KMS-11 (cell line): ENCODE data around the gene PDE8A.

Experiments
- H2AFZ ChIP-seq: fragments of 200-600 bp; sonication (generic); 2 replicates; pipeline ENCODE4 v1.6.1; 2016; ENCODE audit warnings: antibody characterized with exemption, mixed run types, low read depth
- H3K27ac ChIP-seq: fragments of 200-600 bp; sonication (generic); 2 replicates; pipeline ENCODE4 v1.6.1; 2016; ENCODE audit warnings: mild to moderate bottlenecking, mixed run types
- H3K27me3 ChIP-seq: fragments of 200-600 bp; sonication (generic); 2 replicates; pipeline ENCODE4 v1.6.1; 2017; ENCODE audit warnings: mild to moderate bottlenecking, low read depth, mixed run types, moderate library complexity; ENCODE audit not compliant: insufficient read depth
- H3K36me3 ChIP-seq: fragments of 200-600 bp; sonication (generic); 2 replicates; pipeline ENCODE4 v1.6.1; 2017; ENCODE audit warnings: mild to moderate bottlenecking, mixed run types; ENCODE audit not compliant: insufficient read depth
- H3K4me1 ChIP-seq: fragments of 200-600 bp; sonication (generic); 2 replicates; pipeline ENCODE4 v1.6.1; 2016; ENCODE audit warnings: mild to moderate bottlenecking, low read depth, mixed run types; ENCODE audit not compliant: poor library complexity, severe bottlenecking
- H3K4me2 ChIP-seq: fragments of 200-600 bp; sonication (generic); 2 replicates; pipeline ENCODE4 v1.7.0; 2016; ENCODE audit warnings: mild to moderate bottlenecking, mixed run types
- H3K4me3 ChIP-seq: fragments of 200-600 bp; sonication (generic); IDR thresholded peaks from 2 replicates; pipeline ENCODE4 v1.6.1; 2017; ENCODE audit warnings: low read depth, low read length, mixed read lengths; ENCODE audit not compliant: insufficient read depth
- H3K79me2 ChIP-seq: fragments of 200-600 bp; sonication (generic); 2 replicates; pipeline ENCODE4 v1.6.1; 2016; ENCODE audit warnings: low read depth, mixed run types; ENCODE audit not compliant: insufficient read depth
- H3K9ac ChIP-seq: fragments of 200-600 bp; sonication (generic); 2 replicates; pipeline ENCODE4 v1.6.1; 2016; ENCODE audit warnings: mild to moderate bottlenecking, mixed run types
- H4K20me1 ChIP-seq: fragments of 200-600 bp; sonication (generic); 2 replicates; pipeline ENCODE4 v1.6.1; 2016; ENCODE audit warnings: mild to moderate bottlenecking, mixed run types; ENCODE audit not compliant: insufficient read depth
- TF ChIP-seq, protein P1 (sequence below): fragments of 200-600 bp; sonication (generic); conservative IDR thresholded peaks from 2 replicates; pipeline ENCODE4 v1.6.1; 2017; ENCODE audit warnings: low read depth, mild to moderate bottlenecking, antibody characterized with exemption, low read length, moderate library complexity, mixed read lengths

The PDE8A gene

DNA sequence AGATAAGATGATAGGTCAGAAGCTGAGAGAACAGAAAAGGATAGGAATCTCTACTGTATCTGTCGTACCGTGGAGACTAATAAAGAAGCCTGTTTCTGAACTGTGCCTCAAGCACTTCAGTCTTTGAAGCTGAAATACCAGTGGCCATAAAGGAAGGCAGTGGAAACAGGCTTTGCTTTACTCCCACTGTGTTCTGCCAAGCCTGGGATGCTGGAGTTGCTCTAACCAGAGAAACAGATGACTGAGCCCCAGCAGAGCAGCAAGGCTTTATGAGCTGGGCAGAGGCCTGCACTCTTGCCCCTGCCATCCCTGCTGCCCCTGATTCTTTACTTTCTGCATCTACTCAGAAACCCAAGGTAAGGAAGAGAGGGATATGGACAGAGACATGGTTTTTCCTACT, 89.4 kb downstream of the PDE8A start:
- no peaks in the 10 kb centered on the region for H3K36me3 ChIP-seq
- TF ChIP-seq, protein P1, sequence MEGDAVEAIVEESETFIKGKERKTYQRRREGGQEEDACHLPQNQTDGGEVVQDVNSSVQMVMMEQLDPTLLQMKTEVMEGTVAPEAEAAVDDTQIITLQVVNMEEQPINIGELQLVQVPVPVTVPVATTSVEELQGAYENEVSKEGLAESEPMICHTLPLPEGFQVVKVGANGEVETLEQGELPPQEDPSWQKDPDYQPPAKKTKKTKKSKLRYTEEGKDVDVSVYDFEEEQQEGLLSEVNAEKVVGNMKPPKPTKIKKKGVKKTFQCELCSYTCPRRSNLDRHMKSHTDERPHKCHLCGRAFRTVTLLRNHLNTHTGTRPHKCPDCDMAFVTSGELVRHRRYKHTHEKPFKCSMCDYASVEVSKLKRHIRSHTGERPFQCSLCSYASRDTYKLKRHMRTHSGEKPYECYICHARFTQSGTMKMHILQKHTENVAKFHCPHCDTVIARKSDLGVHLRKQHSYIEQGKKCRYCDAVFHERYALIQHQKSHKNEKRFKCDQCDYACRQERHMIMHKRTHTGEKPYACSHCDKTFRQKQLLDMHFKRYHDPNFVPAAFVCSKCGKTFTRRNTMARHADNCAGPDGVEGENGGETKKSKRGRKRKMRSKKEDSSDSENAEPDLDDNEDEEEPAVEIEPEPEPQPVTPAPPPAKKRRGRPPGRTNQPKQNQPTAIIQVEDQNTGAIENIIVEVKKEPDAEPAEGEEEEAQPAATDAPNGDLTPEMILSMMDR = no peak
- H3K9ac ChIP-seq = no peak overlapping the region
- no peaks in the 10 kb centered on the region for H3K79me2 ChIP-seq
- no peak overlapping the region for H3K27ac ChIP-seq
- no peak overlapping the region for H2AFZ ChIP-seq
- no peak overlapping the region for H3K4me2 ChIP-seq
- H3K27me3 ChIP-seq = no peaks in the 10 kb centered on the region
- H4K20me1 ChIP-seq = no peaks in the 10 kb centered on the region
- no peaks in the 10 kb centered on the region for H3K4me1 ChIP-seq
- no peak overlapping the region for H3K4me3 ChIP-seq

DNA sequence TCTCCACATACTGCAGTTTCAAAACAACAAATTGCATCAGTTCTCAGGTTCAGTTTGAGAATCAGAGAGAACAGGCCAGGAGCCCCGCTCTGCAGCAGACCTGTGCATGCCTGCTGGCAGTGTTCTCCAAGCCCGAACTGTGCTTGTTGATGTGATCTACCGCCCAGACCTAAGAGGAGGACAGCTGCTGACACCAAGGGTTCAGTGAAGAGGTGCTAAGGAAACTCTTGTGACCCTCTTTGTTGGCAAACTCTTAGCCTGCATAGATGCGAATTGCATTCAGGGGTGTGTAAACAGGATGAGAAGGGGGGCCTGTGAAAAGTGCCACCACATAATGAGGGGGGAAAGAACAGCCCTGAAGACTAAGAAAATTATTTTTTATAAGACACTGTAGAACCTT, 89.8 kb downstream of the PDE8A start:
- Histone ChIP-seq H3K27me3 (no peaks in the 10 kb centered on the region), H3K4me2 (no peak overlapping the region), H3K4me1 (no peaks in the 10 kb centered on the region), H4K20me1 (no peaks in the 10 kb centered on the region), H3K79me2 (no peaks in the 10 kb centered on the region), H3K9ac (no peak overlapping the region), H3K4me3 (no peak overlapping the region), H2AFZ (no peak overlapping the region), H3K36me3 (no peaks in the 10 kb centered on the region; the same call in 1 of the 2 replicates), H3K27ac (no peak overlapping the region)
- TF ChIP-seq, protein P1 = no peak

DNA sequence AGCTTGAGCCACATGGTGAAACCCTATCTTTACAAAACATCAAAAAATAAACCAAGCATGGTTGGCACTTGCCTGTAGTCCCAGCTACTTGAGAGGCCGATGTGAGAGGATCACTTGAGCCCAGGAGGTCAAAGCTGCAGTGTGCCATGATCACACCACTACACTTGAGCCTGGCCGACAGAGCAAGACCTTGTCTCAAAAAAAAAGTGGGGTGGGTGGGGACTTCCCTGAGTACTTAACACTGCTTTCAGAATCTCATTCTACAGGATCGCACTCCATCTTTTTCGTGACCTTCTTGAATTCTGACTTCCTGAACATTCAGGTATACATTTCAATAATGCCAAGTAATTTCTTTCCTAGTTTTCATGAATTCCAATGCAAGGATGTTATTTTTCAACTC, 91.3 kb downstream of the PDE8A start:
- Histone ChIP-seq H3K27me3 (no peaks in the 10 kb centered on the region), H3K9ac (no peak overlapping the region), H3K36me3 (no peaks in the 10 kb centered on the region; the same call in 1 of the 2 replicates), H3K79me2 (no peaks in the 10 kb centered on the region), H3K4me1 (no peaks in the 10 kb centered on the region), H4K20me1 (no peaks in the 10 kb centered on the region), H3K4me3 (no peak overlapping the region), H3K27ac (no peak overlapping the region), H2AFZ (no peak overlapping the region), H3K4me2 (no peak overlapping the region)
- TF ChIP-seq, protein P1 = no peak

DNA sequence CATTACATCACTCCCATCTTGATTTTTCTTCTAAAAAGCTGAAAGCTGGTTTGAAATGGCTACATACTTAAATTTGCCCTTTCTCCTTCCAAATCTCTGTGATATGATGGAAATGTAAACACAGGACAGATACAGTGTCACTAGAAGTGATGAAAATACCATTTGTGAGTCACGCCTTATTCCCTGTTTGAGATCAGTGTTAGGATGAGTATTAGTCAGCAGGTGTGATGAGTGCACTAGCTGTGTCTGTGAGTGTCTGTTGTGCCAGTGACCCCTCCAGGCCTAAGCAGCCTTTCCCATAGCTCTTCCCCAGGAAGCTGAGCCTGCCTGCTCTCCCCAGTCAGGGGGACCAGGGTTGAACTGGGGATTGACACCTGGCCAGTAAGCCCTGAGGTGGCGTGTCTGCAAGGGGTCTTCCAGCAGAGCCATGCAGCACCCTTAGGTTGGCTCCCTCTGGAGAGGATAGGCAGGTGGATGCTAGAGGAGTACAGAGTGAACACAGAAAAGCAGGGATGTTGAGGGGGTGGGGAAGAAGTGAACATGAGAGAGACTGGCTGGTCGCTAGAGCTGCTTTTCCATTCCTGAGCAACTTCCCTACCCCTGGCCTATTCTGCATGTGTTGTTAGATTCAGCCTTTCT, 92.0 kb downstream of the PDE8A start:
- Histone ChIP-seq H3K4me3 (no peak overlapping the region), H3K4me2 (no peak overlapping the region), H3K36me3 (no peaks in the 10 kb centered on the region; the same call in 1 of the 2 replicates)

More for the DNA sequence above, 92.0 kb downstream of the PDE8A start:
- no peaks in the 10 kb centered on the region for H3K4me1 ChIP-seq
- H3K27me3 ChIP-seq = no peaks in the 10 kb centered on the region
- H3K9ac ChIP-seq = no peak overlapping the region
- no peak overlapping the region for H2AFZ ChIP-seq
- H4K20me1 ChIP-seq = no peaks in the 10 kb centered on the region
- no peaks in the 10 kb centered on the region for H3K79me2 ChIP-seq
- TF ChIP-seq, protein P1 = no peak
- no peak overlapping the region for H3K27ac ChIP-seq
